HG02798 (cell line): ENCODE results near the gene A1CF.
"Not testable (repeated sequence)": the region's sequence is repeated elsewhere in the genome, so short reads cannot be mapped to it uniquely, and the experiment has no call there.

Experiments used
- ATAC-seq: cut with Tn5 transposase; IDR thresholded peaks from one replicate; pipeline ENCODE4 v1.9.1; 2021; ENCODE audit warnings: mild to moderate bottlenecking; ENCODE audit not compliant: unreplicated experiment, poor library complexity

Gene A1CF

GRCh38 chr10:50885097-50885859, at the start of gene A1CF:
Gene A1CF, minus strand, starts transcription at chr10:50885627. Its CDS starts 25,687 bp downstream, at chr10:50859940.
- no peak for ATAC-seq

- no peak for ATAC-seq
Observed at GRCh38 chr10:50931948-50932431, 46.6 kb upstream of the A1CF start.

- ATAC-seq: no peak
Observed at GRCh38 chr10:50929670-50930069, 44.2 kb upstream of the A1CF start.

- no peak for ATAC-seq
Observed at GRCh38 chr10:50928190-50928552, 42.7 kb upstream of the A1CF start.

GRCh38 chr10:50927522-50928189, 42.2 kb upstream of the A1CF start:
- ATAC-seq: no peak

GRCh38 chr10:50923471-50923870, 38.0 kb upstream of the A1CF start:
- not testable (repeated sequence) for ATAC-seq

GRCh38 chr10:50919010-50919409, 33.6 kb upstream of the A1CF start:
- no peak for ATAC-seq

GRCh38 chr10:50918529-50918928, 33.1 kb upstream of the A1CF start:
- ATAC-seq: no peak

GRCh38 chr10:50917486-50917885, 32.1 kb upstream of the A1CF start:
- ATAC-seq: no peak

- ATAC-seq: no peak
Observed at GRCh38 chr10:50909334-50910014, 24.0 kb upstream of the A1CF start.

GRCh38 chr10:50908366-50908765, 22.9 kb upstream of the A1CF start:
- ATAC-seq: no peak

GRCh38 chr10:50905797-50906196, 20.4 kb upstream of the A1CF start:
- not testable (repeated sequence) for ATAC-seq

GRCh38 chr10:50896721-50897120, 11.3 kb upstream of the A1CF start:
- ATAC-seq: no peak

GRCh38 chr10:50894312-50894711, 8.9 kb upstream of the A1CF start:
- no peak for ATAC-seq

- no peak for ATAC-seq
Observed at GRCh38 chr10:50892467-50892866, 7.0 kb upstream of the A1CF start.

GRCh38 chr10:50884302-50884701, 1.1 kb downstream of the A1CF start:
- ATAC-seq: no peak

GRCh38 chr10:50883629-50884028, 1.8 kb downstream of the A1CF start:
- no peak for ATAC-seq

GRCh38 chr10:50882540-50882983, 2.9 kb downstream of the A1CF start:
- no peak for ATAC-seq

GRCh38 chr10:50881046-50881445, 4.4 kb downstream of the A1CF start:
- not testable (repeated sequence) for ATAC-seq

GRCh38 chr10:50876429-50876828, 9.0 kb downstream of the A1CF start:
- ATAC-seq: no peak

GRCh38 chr10:50874723-50875122, 10.7 kb downstream of the A1CF start:
- ATAC-seq: no peak
